Fibroblast of lung (primary cell): Measurements from ENCODE around the gene UTP25. TPM values are rescaled to one million over a fixed set of nuclear protein-coding genes. Genes with fewer than 3 reads are reported as not detected.

Source experiments
- DNase-seq, 2 donors: peaks; one replicate each; pipeline versions ENCODE4 v3.0.0 to v3.0.0-alpha.2; 2010; ENCODE audit warnings: low read depth in 2 of 2
- H2AFZ ChIP-seq: 2 replicates; pipeline ENCODE4 v1.5.1; 2012; ENCODE audit warnings: low read length, control low read depth, inconsistent platforms
- H3K27ac ChIP-seq: 2 replicates; pipeline ENCODE4 v1.5.1; 2011; ENCODE audit warnings: low read length, control low read depth; ENCODE audit not compliant: insufficient read depth
- H3K27me3 ChIP-seq: 2 replicates; pipeline ENCODE4 v1.5.1; 2011; ENCODE audit warnings: mild to moderate bottlenecking, low read length; ENCODE audit not compliant: control insufficient read depth, insufficient read depth
- H3K36me3 ChIP-seq: 2 replicates; pipeline ENCODE4 v1.5.1; 2011; ENCODE audit warnings: low read length; ENCODE audit not compliant: control insufficient read depth, insufficient read depth
- H3K4me1 ChIP-seq: 2 replicates; pipeline ENCODE4 v1.5.1; 2011; ENCODE audit warnings: low read length; ENCODE audit not compliant: control insufficient read depth, insufficient read depth; ENCODE audit errors: extremely low read depth
- H3K4me2 ChIP-seq: 2 replicates; pipeline ENCODE4 v1.5.1; 2011; ENCODE audit warnings: low read length, control low read depth; ENCODE audit not compliant: insufficient read depth; ENCODE audit errors: extremely low read depth
- H3K4me3 ChIP-seq, 4 experiments: fragments of 200-600 bp in 1 of 4; sonication (generic) in 1 of 4; replicated peaks in 1 of 4; 2 replicates each; pipeline ENCODE4 v1.5.1; 2011 to 2016; ENCODE audit warnings: low read length in 4 of 4, low read depth in 3 of 4, mild to moderate bottlenecking in 3 of 4, control low read depth in 2 of 4, inconsistent platforms in 1 of 4, mixed read lengths in 1 of 4; ENCODE audit not compliant: insufficient read depth in 1 of 4; ENCODE audit errors: control extremely low read depth in 1 of 4
- H3K79me2 ChIP-seq: 2 replicates; pipeline ENCODE4 v1.5.1; 2012; ENCODE audit warnings: mild to moderate bottlenecking, low read length, inconsistent platforms; ENCODE audit not compliant: control insufficient read depth, insufficient read depth
- H3K9ac ChIP-seq: 2 replicates; pipeline ENCODE4 v1.5.1; 2011; ENCODE audit warnings: mild to moderate bottlenecking, low read length, control low read depth; ENCODE audit not compliant: insufficient read depth
- H3K9me3 ChIP-seq: 2 replicates; pipeline ENCODE4 v1.5.1; 2012; ENCODE audit warnings: low read depth, low read length; ENCODE audit not compliant: control insufficient read depth, insufficient read depth
- H4K20me1 ChIP-seq: 2 replicates; pipeline ENCODE4 v1.5.1; 2011; ENCODE audit warnings: low read length; ENCODE audit not compliant: control insufficient read depth, insufficient read depth; ENCODE audit errors: extremely low read depth
- CTCF ChIP-seq, 2 donors: IDR thresholded peaks in 1 of 2; conservative IDR thresholded peaks in 1 of 2; 1 replicate in 1 of 2; 2 replicates in 1 of 2; pipeline ENCODE4 v1.5.1; 2011 to 2012; ENCODE audit warnings: low read length in 2 of 2, control low read depth in 1 of 2, inconsistent platforms in 1 of 2, low read depth in 1 of 2, mild to moderate bottlenecking in 1 of 2
- EZH2 ChIP-seq: IDR thresholded peaks from 2 replicates; pipeline ENCODE4 v1.5.1; 2012; ENCODE audit warnings: low read length, control low read depth, mild to moderate bottlenecking; ENCODE audit errors: missing control alignments
- polyA plus RNA-seq, 2 donors: library from polyadenylated mRNA; depleted of rRNA in 1 of 2; stranded (reverse) in 1 of 2; unstranded in 1 of 2; fragments of >200 nt; gene quantifications; 2 replicates each; pipeline ENCODE4 v1.2.1, GENCODE V29; 2011 to 2012; ENCODE audit warnings: missing spikeins in 1 of 2
- total RNA-seq: library from RNA; depleted of rRNA; stranded (reverse); fragments of >200 nt; gene quantifications from 2 replicates; pipeline ENCODE4 v1.2.1, GENCODE V29; 2014

UTP25 gene
- total and polyA plus RNA-seq, 2 donors (not counting 1 experiment from before 2014, with no cell fraction given): 10.4 to 12.3 TPM

GRCh38 chr1:209871006-209871405 is 43.2 kb downstream of the UTP25 start:
- H3K79me2 ChIP-seq: no peaks in the 10 kb centered on the region
- TF ChIP-seq CTCF (conservative IDR thresholded peaks at IDR 0.05 in 1 of 2, IDR thresholded peaks at IDR 0.05 in 1 of 2; ENCODE audit: low read depth in 1 of 2, low read length in 2 of 2) (no peak), EZH2 (no peak)
- H3K4me2 ChIP-seq: no peak overlapping the region
- no peak for DNase-seq
- no peak overlapping the region for H3K9ac ChIP-seq
- H3K4me3 ChIP-seq: no peak overlapping the region
- H3K9me3 ChIP-seq: no peaks in the 10 kb centered on the region
- H3K27ac ChIP-seq: no peak overlapping the region
- H2AFZ ChIP-seq: no peak overlapping the region
- H3K27me3 ChIP-seq: peaks cover 3% of the 10 kb centered on the region
- H3K36me3 ChIP-seq: no peaks in the 10 kb centered on the region
- H4K20me1 ChIP-seq: no peaks in the 10 kb centered on the region
- no peaks in the 10 kb centered on the region for H3K4me1 ChIP-seq

GRCh38 chr1:209871430-209871829 is 43.7 kb downstream of the UTP25 start:
- TF ChIP-seq EZH2: no peak
- no peak for TF ChIP-seq CTCF (conservative IDR thresholded peaks at IDR 0.05 in 1 of 2, IDR thresholded peaks at IDR 0.05 in 1 of 2; ENCODE audit: low read depth in 1 of 2, low read length in 2 of 2)
- Histone ChIP-seq H3K4me2 (no peak overlapping the region), H3K27me3 (peaks cover 3% of the 10 kb centered on the region), H2AFZ (no peak overlapping the region), H3K4me3 (no peak overlapping the region), H3K9ac (no peak overlapping the region), H3K4me1 (peaks cover 2% of the 10 kb centered on the region), H3K79me2 (no peaks in the 10 kb centered on the region), H3K9me3 (no peaks in the 10 kb centered on the region), H3K36me3 (no peaks in the 10 kb centered on the region), H3K27ac (no peak overlapping the region), H4K20me1 (no peaks in the 10 kb centered on the region)
- DNase-seq: no peak

GRCh38 chr1:209873067-209873799 is 45.5 kb downstream of the UTP25 start:
- H3K27ac ChIP-seq: no peak overlapping the region
- H3K9ac ChIP-seq: no peak overlapping the region
- no peak overlapping the region for H2AFZ ChIP-seq
- H3K4me1 ChIP-seq: peaks cover 2% of the 10 kb centered on the region
- peak; percentile 76 to 86 for DNase-seq
- peaks cover 3% of the 10 kb centered on the region for H3K27me3 ChIP-seq
- TF ChIP-seq EZH2 (no peak), CTCF (conservative IDR thresholded peaks at IDR 0.05 in 1 of 2, IDR thresholded peaks at IDR 0.05 in 1 of 2; ENCODE audit: low read depth in 1 of 2, low read length in 2 of 2) (no peak)
- no peak overlapping the region for H3K4me3 ChIP-seq
- no peak overlapping the region for H3K4me2 ChIP-seq
- H3K36me3 ChIP-seq: no peaks in the 10 kb centered on the region
- no peaks in the 10 kb centered on the region for H4K20me1 ChIP-seq
- no peaks in the 10 kb centered on the region for H3K9me3 ChIP-seq
- no peaks in the 10 kb centered on the region for H3K79me2 ChIP-seq
